Activated T-cell treated with anti-CD3 and anti-CD28 coated beads for 1 hour (primary cell): ENCODE measurements around the gene CHM.
"Not testable (repeated sequence)": the region's sequence is repeated elsewhere in the genome, so short reads cannot be mapped to it uniquely, and the experiment has no call there.

Experiments used
- DNase-seq: peaks from one replicate; pipeline ENCODE4 v3.0.0-alpha.2; 2020; ENCODE audit warnings: low read depth

The CHM gene

GRCh38 chrX:85995641-85996040, 51.7 kb downstream of the CHM start:
- no peak for DNase-seq

GRCh38 chrX:85994797-85995196, 52.6 kb downstream of the CHM start:
- no peak for DNase-seq

- no peak for DNase-seq
Observed at GRCh38 chrX:85994228-85994627, 53.1 kb downstream of the CHM start.

GRCh38 chrX:85993539-85994197, 53.7 kb downstream of the CHM start:
- no peak for DNase-seq

- no peak for DNase-seq
Observed at GRCh38 chrX:85992811-85993229, 54.5 kb downstream of the CHM start.

GRCh38 chrX:85988353-85988752, 59.0 kb downstream of the CHM start:
- no peak for DNase-seq

GRCh38 chrX:85980286-85980685, 67.1 kb downstream of the CHM start:
- no peak for DNase-seq

GRCh38 chrX:85977218-85977617, 70.1 kb downstream of the CHM start:
- DNase-seq: no peak

- DNase-seq: not testable (repeated sequence)
Observed at GRCh38 chrX:85972351-85972750, 75.0 kb downstream of the CHM start.

GRCh38 chrX:85964744-85965143, 82.6 kb downstream of the CHM start:
- no peak for DNase-seq

GRCh38 chrX:85963736-85964135, 83.6 kb downstream of the CHM start:
- no peak for DNase-seq

- DNase-seq: no peak
Observed at GRCh38 chrX:85955510-85955909, 91.8 kb downstream of the CHM start.

GRCh38 chrX:85944751-85945150, 102.6 kb downstream of the CHM start:
- DNase-seq: not testable (repeated sequence)

- DNase-seq: no peak
Observed at GRCh38 chrX:85941275-85941674, 106.1 kb downstream of the CHM start.

- DNase-seq: not testable (repeated sequence)
Observed at GRCh38 chrX:85939942-85940341, 107.4 kb downstream of the CHM start.

- not testable (repeated sequence) for DNase-seq
Observed at GRCh38 chrX:85934399-85934798, 113.0 kb downstream of the CHM start.

GRCh38 chrX:85930099-85930498, 117.3 kb downstream of the CHM start:
- DNase-seq: no peak

GRCh38 chrX:85928606-85929005, 118.8 kb downstream of the CHM start:
- DNase-seq: no peak

- DNase-seq: no peak
Observed at GRCh38 chrX:85927740-85928139, 119.6 kb downstream of the CHM start.

GRCh38 chrX:85922821-85923220, 124.5 kb downstream of the CHM start:
- DNase-seq: no peak

GRCh38 chrX:85916656-85917280, 130.6 kb downstream of the CHM start:
- not testable (repeated sequence) for DNase-seq

GRCh38 chrX:85914431-85914830, 132.9 kb downstream of the CHM start:
- no peak for DNase-seq

GRCh38 chrX:85907316-85907715, 140.0 kb downstream of the CHM start:
- no peak for DNase-seq

- no peak for DNase-seq
Observed at GRCh38 chrX:85906399-85906798, 141.0 kb downstream of the CHM start.
